Endothelial cell of hepatic sinusoid (primary cell): ENCODE results near the gene ECHS1.
"Not testable (repeated sequence)": the region's sequence is repeated elsewhere in the genome, so short reads cannot be mapped to it uniquely, and the experiment has no call there.

Experiments used
- in situ Hi-C: cut with HindIII; loops from 2 replicates; pipeline ENCODE4 v1.10.0; 2017; ENCODE audit warnings: low sequenced_read_pairs

ECHS1 gene

DNA sequence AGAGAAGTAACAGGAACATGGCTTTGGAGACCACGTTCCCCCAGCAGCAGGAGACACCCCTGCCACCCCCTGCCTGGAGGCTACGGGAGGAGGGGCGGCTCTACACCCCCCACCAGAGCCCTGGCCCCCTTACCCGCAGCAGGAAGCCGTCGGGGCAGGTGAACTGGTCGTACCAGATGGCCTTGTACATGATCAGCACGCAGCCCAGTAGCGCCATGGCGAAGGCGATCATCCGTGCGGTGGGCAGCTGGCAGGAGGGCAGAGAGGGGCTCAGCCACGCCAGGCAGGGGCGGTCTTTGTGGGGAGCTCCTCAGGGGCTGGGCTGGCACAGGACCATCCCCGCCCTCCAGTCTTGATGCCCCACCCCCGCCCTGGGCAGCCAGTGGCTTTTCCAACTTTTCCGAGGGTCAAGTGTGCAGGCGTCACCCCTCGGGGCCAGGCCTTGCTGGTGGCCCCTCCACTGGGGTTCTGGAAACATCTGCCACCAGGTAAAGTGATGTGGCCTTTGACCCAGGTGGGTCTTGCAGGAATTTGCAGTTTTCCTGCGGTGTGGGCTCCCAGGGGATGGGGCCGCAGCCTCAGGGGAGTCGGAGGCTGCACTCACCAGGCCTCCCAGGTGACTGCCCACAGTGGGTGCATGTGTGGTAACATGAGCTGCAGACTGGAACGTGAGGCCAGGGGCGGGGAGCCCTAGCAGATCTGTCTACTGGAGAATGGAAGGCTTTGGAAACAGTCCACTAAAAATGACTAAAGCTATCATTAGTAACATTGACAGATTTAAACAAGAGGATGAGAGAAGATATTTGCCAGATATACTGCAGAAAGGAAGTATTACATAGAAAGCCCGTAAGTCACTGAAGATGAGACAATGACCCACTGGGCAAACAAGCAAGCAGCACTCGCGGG, 46.2 kb downstream of the ECHS1 start:
- in situ Hi-C loops = no loop called here

DNA sequence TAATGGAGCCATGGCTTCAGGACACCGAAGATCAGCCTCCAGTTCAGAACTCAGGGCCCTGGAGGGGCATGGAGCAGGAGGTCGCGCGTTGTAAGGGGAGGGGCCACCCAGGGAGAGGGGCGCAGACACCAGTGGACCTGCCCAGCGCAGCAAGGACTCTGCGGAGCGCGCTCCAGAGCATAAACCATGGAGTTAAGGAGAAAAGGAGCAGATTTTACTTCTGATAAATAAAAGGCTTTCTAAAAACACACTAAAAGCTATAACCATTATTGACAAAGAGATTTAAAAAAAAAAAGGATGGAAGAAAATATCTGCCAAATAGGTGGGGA, 47.0 kb downstream of the ECHS1 start:
- in situ Hi-C loops = no loop called here

DNA sequence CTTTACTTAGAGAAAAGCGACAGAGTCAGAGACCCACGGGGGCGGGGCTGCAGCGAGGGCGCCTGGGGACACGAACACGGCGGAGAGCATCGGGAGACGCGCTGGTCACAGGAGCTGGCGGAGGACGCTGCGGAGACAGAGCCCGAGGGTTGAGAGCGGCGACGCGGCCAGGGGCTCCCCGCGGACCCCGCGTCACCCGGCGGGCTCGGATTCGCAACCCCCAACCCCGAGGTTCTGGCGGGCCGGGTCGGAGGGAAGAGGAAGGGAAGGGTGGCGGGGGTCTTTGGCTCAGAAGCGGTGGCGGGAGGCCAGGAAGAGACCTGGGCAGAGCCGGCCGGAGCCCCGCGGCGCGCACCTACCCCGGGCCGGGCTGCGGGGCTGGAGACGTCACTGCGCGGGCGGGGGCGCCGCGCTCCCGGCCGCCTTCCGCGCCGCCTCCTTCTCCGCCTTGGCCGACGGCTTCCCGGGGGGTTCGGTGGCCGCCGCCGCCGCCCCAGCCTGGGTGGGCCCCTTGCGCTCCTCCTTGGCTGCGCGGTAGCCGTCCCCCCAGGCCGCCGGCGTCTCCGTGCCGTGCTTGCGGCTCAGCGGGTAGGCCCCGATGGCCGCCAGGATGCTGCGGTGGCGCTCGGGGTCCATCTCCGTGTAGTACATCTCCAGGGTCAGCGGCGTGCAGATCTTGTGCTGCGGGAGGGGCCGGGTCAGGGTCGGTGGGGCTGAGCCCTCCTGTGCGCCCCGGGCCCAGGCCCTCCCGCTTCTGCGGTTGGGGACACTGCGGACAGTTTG, 47.5 kb downstream of the ECHS1 start:
- in situ Hi-C loops = no loop called here

DNA sequence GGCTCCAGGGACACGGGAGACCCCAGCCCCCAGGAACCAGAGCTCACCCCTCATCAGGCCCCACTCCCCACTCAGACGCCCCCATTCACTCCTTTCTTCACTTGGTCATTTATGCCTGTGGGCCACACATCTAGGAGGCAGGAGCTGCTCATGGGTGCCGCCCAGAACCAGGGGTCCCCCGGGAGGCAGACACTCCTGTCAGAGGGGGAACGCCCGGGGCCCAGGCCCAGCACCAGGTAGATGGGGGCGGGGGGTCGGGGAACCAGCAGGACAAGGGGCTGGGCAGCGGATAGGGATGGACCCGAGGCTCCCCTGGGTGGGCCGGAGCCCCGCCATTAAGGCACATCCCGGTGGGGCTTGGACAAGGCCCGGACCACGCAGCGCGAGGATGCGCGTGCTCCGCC, 48.3 kb downstream of the ECHS1 start:
- in situ Hi-C loops = no loop called here

DNA sequence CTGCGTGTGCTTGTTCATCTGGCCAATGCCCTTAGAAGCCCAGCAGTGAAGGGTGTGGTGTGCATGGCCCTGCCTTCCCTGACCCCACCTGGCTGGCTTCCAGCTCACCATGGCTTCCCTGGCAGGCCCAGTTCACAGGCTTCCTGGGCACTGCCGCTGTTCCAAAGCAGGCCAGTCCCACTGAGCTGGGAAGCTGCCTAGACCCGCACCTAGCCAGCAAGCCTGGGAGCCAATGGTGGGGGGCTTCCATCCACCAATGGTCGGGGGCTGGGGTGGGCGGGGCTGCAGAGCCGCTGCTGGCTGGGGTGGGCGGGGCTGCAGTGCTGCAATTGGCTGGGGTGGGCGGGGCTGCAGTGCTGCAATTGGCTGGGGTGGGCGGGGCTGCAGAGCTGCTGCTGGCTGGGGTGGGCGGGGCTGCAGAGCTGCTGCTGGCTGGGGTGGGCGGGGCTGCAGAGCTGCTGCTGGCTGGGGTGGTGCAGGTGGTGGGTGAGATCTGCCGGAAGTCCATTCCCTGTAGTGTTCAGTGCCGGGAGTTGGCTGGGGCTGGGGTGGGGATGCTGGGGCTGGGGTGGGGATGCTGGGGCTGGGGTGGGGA, 48.9 kb downstream of the ECHS1 start:
- in situ Hi-C loops = no loop called here

DNA sequence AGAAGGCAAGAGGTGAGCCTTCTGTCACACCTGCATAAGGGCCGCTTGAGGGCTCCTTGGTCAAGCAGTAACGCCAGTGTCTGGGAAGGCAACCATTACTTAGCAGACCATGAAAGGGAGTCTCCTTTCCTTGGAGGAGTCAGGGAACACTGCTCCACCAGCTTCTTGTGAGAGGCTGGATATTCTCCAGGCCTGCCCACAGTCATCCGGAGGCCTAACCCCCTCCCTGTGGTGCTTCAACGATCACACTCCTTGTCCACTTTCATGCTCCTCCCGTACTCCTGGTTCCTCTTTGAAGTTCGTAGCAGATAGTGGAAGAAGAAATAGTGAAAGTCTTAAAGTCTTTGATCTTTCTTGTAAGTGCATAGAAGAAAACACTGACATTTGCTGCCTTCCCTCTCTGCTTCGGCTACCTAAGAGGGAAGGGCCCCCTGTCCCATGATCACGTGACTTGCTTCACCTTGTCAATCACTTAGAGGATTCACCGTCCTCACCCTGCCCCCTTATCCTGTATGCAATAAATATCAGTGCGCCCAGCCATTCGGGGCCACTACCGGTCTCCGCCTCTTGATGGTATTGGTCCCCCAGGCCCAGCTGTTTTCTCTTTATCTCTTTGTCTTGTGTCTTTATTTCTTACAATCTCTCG, 51.0 kb downstream of the ECHS1 start:
- in situ Hi-C loops = not testable (repeated sequence)

DNA sequence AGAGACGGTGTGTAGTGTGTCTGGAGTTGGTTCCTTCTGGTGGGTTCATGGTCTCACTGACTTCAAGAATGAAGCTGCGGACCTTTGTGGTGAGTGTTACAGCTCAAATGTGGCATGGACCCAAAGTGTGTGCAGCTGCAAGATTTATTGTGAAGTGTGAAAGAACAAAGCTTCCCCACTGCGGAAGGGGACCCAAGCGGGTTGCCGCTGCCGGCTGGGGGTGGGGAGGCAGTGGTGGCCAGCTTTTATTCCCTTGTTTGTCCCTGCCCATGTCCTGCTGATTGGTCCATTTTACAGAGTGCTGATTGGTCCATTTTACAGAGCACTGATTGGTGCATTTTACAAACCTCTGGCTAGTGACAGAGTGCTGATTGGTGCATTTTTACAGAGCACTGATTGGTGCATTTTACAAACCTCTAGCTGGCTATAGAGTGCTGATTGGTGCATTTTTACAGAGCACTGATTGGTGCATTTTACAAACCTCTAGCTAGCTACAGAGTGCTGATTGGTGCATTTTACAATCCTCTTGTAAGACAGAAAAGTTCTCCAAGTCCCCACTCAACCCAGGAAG, 52.2 kb downstream of the ECHS1 start:
- in situ Hi-C loops = not testable (repeated sequence)

DNA sequence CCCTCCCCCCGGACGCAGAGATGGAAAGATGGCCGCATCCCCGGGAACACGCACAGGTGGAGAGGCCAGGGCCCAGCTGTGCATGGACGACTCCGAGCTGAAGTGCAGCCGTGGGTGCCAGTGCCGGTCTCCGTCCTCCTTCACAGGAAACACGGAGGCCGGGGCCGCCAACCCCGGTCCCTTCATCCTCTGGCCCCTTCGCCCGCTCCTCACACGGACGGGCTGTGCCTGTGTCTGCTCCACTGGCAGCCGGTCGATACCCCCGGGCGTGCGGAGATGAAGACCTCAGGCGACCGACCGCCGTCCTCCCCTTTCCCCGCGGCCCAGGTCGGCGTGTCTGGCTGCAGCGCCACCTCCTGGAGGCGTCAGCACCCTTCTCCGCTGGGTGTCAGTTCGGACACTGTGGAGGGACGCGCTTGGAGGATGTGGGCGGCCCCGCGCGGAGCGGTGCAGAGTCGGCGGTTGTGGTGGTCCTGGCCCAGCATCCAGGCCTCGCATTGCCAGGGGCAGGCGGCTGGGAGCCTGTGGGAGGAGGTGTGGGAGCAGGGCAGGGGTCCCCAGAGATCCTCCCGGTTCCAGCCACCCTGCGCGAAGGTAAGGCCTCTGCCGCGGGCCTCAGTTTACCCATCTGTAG, 54.5 kb downstream of the ECHS1 start:
- in situ Hi-C loops = no loop called here

DNA sequence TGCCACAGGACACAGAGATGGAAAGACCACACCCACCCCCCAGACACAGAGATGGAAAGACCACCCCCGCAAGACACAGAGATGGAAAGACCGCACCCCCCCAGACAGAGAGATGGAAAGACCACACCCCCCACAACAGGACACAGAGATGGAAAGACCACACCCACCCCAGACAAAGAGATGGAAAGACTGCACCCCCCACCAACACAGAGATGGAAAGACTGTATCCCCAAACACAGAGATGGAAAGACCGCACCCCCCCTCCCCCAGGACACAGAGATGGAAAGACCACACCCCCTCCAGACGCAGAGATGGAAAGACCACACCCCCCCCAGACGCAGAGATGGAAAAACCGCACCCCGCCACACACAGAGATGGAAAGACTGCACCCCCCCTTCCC, 56.4 kb downstream of the ECHS1 start:
- in situ Hi-C loops = no loop called here

DNA sequence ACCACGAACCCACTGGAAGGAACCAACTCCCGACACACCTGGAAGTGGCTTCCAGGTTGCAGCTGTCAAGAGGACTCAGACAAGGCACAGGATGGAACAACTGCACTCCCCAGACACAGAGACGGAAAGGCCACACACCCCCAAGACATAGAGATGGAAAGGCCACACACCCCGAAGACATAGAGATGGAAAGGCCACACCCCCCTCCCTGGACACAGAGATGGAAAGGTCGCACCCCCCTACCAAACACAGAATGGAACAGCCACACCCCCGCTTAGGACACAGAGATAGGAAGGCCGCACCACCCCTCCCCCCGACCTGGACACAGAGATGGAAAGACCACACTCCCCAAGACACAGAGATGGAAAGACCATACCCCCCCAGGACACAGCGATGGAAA, 56.9 kb downstream of the ECHS1 start:
- in situ Hi-C loops = no loop called here

DNA sequence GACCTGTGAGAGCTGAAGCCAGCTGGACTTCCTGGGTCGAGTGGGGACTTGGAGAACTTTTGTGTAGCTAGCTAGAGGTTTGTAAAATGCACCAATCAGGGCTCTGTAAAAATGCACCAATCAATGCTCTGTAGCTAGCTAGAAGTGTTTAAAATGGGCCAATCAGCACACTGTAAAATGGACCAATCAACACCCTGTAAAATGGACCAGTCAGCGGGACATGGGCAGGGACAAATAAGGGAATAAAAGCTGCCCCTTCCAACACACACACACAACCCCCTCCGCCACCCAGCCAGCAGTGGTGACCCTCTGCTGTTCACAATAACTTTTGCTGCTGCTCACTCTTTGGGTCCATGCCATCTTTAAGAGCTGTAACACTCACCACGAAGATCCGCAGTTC, 57.3 kb downstream of the ECHS1 start:
- in situ Hi-C loops = no loop called here

DNA sequence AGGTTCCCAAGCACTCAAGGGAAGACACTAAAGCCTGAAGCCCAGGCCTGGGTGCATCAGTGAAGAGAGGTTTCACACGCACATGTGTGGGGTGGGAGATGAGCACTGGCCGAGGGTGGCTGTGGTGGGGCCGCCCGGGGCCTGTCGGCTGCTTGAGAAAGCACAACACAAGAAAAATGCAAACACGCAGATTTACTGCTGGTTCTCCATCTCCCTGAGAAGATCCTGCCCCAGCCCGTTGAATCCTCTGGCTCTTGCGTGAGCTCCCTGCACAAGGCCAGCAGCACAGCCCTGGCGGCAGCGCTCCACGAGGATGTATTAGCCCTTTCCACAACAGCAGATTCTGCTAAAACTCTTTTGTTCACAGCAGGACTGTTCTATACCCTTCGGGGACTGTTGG, 58.2 kb downstream of the ECHS1 start:
- in situ Hi-C loops = no loop called here

DNA sequence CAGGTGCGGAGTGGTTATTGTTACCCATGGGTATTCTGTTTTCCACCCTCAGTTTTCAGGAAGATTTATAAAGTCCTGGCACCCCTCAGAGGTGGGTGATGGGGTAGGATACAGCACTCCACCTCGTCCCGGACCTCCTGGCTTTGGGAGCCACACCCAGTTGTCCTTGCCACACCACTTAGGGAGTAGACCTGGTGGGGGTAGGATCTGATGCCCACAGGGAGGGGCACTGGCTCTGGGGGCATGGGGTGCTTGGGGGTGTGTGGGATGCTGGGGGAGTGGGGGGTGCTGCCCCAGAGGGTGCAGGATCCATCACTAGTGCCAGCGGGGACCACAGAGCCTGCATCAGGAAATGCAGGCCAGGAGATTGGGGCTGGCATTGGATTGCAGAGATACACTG, 60.0 kb downstream of the ECHS1 start:
- in situ Hi-C loops = no loop called here

DNA sequence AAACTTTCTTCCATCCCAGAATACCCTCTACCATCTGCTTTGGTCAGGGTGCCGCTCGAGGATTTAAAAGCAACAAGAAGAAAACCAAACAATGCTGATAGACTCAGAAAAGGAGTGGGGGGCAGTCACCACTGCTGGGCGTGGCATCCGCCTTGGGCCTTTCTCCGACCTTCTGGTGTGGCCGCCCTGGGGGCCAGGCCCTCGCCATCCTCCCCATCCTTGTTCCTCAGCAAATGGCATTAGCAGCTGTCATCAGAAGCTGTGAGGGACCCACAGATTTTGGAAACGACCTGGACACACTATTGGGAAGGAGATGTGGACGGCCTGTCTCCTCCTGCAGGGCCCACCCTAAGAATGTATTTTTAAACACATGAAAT, 60.4 kb downstream of the ECHS1 start:
- in situ Hi-C loops = no loop called here
